Measurements from ENCODE around the gene PCK2.

PCK2 gene

GRCh38 chr14:24150567-24150966 lies 56.5 kb downstream of the PCK2 start:
- no peak overlapping the region for H3K4me3 ChIP-seq (ENCODE audit: low read depth, low read length)
- no peak for TF ChIP-seq CTCF (IDR thresholded peaks at IDR 0.05; ENCODE audit: low read depth, low read length)

GRCh38 chr14:24150993-24151392 lies 56.9 kb downstream of the PCK2 start:
- TF ChIP-seq CTCF (IDR thresholded peaks at IDR 0.05; ENCODE audit: low read depth, low read length) = no peak

GRCh38 chr14:24151404-24152080 lies 57.4 kb downstream of the PCK2 start:
- no peak for TF ChIP-seq CTCF (IDR thresholded peaks at IDR 0.05; ENCODE audit: low read depth, low read length)
- no peak overlapping the region for H3K4me3 ChIP-seq (ENCODE audit: low read depth, low read length)

More at GRCh38 chr14:24150993-24151392, 56.9 kb downstream of the PCK2 start:
- H3K4me3 ChIP-seq (ENCODE audit: low read depth, low read length) = no peak overlapping the region

Measured in WI38 (cell line).